ENCODE data around the gene ZNF205.

ZNF205 gene

DNA sequence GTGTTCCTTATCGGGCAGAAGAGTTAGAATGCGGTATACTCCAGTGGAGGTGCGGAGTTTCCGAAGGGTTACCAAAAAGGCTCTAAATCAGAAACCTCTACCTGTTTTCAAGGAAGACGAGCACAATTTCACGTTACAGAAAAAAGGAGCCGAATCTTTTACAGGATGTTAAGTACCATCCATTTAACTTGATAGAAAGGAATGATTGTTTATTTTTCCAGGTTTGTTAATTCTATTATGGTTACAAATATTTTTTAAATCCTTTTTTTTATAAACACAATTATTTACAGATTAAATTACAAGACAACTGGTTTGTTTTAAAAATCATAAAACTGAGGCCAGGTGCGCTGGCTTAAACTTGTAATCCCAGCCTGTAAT is 40.6 kb downstream of the ZNF205 start:
- DNase-seq (ENCODE audit: low read depth), result no peak
- H3K4me3 ChIP-seq (ENCODE audit: low read length), result no peak overlapping the region
- TF ChIP-seq, protein P1, sequence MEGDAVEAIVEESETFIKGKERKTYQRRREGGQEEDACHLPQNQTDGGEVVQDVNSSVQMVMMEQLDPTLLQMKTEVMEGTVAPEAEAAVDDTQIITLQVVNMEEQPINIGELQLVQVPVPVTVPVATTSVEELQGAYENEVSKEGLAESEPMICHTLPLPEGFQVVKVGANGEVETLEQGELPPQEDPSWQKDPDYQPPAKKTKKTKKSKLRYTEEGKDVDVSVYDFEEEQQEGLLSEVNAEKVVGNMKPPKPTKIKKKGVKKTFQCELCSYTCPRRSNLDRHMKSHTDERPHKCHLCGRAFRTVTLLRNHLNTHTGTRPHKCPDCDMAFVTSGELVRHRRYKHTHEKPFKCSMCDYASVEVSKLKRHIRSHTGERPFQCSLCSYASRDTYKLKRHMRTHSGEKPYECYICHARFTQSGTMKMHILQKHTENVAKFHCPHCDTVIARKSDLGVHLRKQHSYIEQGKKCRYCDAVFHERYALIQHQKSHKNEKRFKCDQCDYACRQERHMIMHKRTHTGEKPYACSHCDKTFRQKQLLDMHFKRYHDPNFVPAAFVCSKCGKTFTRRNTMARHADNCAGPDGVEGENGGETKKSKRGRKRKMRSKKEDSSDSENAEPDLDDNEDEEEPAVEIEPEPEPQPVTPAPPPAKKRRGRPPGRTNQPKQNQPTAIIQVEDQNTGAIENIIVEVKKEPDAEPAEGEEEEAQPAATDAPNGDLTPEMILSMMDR (conservative IDR thresholded peaks at IDR 0.05; ENCODE audit: low read depth, low read length), result no peak

DNA sequence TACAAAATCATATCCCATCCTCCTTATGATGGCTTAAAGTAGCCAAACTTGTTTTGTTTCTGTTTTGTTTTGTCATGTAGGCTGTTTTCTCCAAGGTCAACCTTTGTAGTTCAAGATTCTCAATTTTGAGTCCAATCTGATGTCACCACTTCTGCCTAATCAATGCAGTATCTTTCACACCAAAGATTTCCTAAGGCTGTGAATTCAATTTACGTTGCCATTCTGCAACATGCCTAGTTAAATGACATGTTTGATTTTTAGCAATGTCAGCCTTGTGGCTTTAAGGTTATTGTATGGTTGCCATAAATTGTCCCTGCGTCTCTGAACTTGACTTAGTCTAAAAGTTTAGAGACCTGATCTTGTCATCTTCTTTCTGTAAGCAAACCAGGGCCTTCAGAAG is 42.8 kb downstream of the ZNF205 start:
- TF ChIP-seq, protein P1 (conservative IDR thresholded peaks at IDR 0.05; ENCODE audit: low read depth, low read length), result no peak
- no peak overlapping the region for H3K4me3 ChIP-seq (ENCODE audit: low read length)
- no peak for DNase-seq (ENCODE audit: low read depth)

DNA sequence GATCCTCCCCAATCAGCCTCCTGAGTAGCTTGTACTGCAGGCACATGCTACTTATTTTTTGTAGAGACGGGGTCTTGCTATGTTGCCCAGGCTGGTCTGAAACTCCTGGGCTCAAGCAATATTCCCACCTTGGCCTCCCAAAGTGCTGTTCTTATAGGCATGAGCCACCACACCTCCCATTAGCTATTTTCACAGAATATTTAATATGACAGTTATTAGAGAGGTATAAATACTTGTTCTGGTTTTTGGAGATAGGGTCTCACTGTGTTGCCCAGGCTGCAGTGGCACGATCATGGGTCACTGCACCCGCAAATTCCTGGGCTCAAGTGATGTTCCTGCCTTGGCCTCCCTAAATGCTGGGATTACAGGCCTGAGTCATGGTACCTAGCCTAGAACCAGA is 43.6 kb downstream of the ZNF205 start:
- no peak for DNase-seq (ENCODE audit: low read depth)
- TF ChIP-seq, protein P1 (conservative IDR thresholded peaks at IDR 0.05; ENCODE audit: low read depth, low read length), result no peak

DNA sequence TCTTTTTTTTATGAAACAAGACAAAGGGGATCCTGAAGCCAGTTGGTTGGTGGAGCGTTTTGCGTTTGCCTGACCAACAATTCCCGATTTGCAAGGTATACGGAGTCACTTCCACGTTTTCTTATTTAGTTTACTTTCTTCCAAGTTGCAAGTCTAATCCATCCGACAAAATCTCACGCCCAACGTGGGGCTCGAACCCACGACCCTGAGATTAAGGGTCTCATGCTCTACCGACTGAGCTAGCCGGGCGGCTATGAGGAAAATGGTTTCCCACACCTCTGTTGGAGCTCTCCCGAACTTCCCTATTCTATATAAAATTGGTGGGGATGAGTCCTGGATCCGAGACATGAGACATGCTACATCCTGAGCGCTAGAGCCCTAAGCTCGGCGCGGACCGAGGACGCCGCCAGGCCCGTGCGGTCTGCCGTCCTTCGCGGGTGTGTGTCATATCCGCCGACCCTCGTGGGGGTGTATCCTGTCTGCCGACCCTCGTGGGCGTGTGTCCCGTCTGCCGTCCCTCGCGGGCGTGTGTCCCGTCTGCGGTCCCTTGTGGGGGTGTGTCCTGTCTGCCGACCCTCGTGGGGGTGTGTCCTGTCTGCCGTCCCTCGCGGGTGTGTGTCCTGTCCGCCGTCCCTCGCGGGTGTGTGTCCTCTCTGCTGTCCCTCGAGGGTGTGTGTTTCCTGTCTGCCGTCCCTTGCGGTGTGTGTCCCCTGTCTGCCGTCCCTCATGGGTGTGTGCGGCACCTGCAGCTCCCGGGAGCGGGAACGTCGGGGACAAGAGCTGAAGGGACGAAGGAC is 45.0 kb downstream of the ZNF205 start:
- H3K4me3 ChIP-seq (ENCODE audit: low read length), result peak overlapping the region; percentile 66
- DNase-seq (ENCODE audit: low read depth), result peak; percentile 54
- TF ChIP-seq, protein P1 (conservative IDR thresholded peaks at IDR 0.05; ENCODE audit: low read depth, low read length), result no peak

More for the DNA sequence above, 43.6 kb downstream of the ZNF205 start:
- H3K4me3 ChIP-seq (ENCODE audit: low read length), result no peak overlapping the region

DNA sequence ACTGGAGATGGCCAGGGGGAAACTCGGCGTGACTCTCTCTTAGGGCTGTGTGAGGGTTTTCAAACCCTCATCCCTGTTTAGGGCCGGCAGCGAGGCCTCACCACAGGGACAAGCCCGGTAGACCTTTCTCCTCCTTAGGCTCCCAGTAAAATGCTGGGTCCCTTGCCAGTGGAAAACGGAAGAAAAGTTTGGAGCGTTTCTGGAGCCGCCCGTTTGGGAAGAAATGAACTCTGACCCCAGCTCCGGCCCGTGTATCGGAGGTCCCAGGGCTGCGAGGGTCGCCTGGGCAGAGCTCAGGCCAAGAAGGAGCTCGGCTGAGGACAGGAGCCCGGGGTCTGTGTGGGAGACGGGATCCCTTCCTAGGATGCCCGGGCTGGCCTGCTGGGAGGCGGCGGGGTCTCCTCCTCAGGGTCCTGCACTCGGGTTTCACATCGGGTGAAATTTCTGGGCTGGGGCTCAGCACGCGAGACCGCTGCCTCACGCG is 45.7 kb downstream of the ZNF205 start:
- TF ChIP-seq, protein P1 (conservative IDR thresholded peaks at IDR 0.05; ENCODE audit: low read depth, low read length), result no peak
- DNase-seq (ENCODE audit: low read depth), result no peak
- peak overlapping the region; percentile 66 for H3K4me3 ChIP-seq (ENCODE audit: low read length)

DNA sequence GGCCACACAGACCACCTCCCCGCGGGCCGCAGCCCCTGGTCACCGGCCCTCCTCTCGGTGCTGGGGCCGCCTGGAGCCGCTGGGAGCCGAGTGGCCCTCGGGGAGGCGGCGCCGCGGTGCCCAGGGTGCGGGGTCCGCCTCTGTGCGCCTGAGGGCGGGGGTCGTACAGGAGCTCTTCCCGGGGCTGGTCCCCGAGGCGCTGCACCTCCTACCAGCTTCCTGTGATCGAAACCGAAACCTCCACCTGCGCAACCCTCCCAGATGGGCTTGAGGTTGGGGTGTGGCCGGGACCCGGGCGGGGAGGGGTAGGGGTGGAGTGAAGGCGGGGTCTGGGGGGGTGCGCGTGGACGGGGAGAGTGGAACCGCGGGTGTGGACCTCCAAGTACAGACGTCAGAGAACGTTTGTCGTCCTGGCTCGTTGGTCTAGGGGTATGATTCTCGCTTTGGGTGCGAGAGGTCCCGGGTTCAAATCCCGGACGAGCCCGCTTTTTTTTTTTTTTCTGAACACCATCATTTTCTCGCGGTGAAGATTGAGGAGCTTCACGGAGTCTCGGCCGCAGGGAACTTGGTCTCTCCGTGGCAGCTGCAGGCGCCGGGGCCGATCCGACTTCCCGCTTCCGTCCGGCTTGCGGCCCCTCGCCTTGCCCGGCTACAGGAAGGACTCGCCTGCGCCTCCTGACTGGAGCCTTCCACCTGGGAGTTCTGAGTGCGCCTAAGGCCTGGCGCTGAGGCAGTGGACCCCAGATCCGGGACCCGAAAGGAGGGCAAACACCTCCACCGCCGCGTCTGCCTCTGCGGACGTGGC is 46.3 kb downstream of the ZNF205 start:
- H3K4me3 ChIP-seq (ENCODE audit: low read length), result peak overlapping the region; percentile 66
- TF ChIP-seq, protein P1 (conservative IDR thresholded peaks at IDR 0.05; ENCODE audit: low read depth, low read length), result no peak
- DNase-seq (ENCODE audit: low read depth), result no peak

Data from retinal pigment epithelial cell (primary cell).